ENCODE measurements around the gene ZNF382. TPM values are rescaled to one million over a fixed set of nuclear protein-coding genes. Genes with fewer than 3 reads are reported as not detected.
A peak's percentile ranks its signal among the peaks of the same experiment; 100 is the strongest.

Gene ZNF382
- total and polyA plus RNA-seq, 2 donors (not counting 3 experiments of a cell fraction or from before 2014, with no cell fraction given): 1.4 to 4.3 TPM

GRCh38 chr19:36572593-36573019 is 32.5 kb upstream of the ZNF382 start:
- intact Hi-C loops (cut with micrococcal nuclease) (loop anchor here (1.0 to 2.0 kb wide), 3 partner anchors 32 to 94 kb away; partner anchors contain the start of genes ZNF260, ZNF382 and ZNF461), dilution Hi-C loops (cut with MboI; ENCODE audit: extremely low pct_ligation_motif_present, low sequenced_read_pairs) (no loop called here)
- Histone ChIP-seq H3K27me3 (ENCODE audit: control insufficient read depth in 2 of 2, insufficient read depth in 2 of 2, low read length in 2 of 2) (no peaks in the 10 kb centered on the region), H3K4me1 (ENCODE audit: control insufficient read depth, extremely low read depth, insufficient read depth, low read length) (peaks cover 8% of the 10 kb centered on the region), H3K4me2 (ENCODE audit: insufficient read depth, low read length) (peak overlapping the region; percentile 65), H3K9me3 (replicated peaks; ENCODE audit: control insufficient read depth, insufficient read depth, low read length) (no peaks in the 10 kb centered on the region), H3K36me3 (ENCODE audit: control insufficient read depth in 2 of 2, extremely low read depth in 1 of 2, insufficient read depth in 2 of 2, low read length in 2 of 2) (peaks cover 0 to 3% of the 10 kb centered on the region in 2 experiments), H4K20me1 (replicated peaks; ENCODE audit: control insufficient read depth, extremely low read depth, insufficient read depth, low read length) (no peaks in the 10 kb centered on the region), H3K9me1 (replicated peaks; ENCODE audit: control insufficient read depth, extremely low read depth, insufficient read depth, low read length) (no peaks in the 10 kb centered on the region), H2AFZ (ENCODE audit: low read depth, low read length) (peak overlapping the region; percentile 30), H3K4me3 (replicated peaks in 1 of 3; ENCODE audit: insufficient read depth in 1 of 3, low read depth in 1 of 3, low read length in 3 of 3) (peak overlapping the region; percentile 3 to 78 (median 57)), H3K9ac (replicated peaks; ENCODE audit: extremely low read depth, insufficient read depth, low read length) (peak overlapping the region; percentile 36), H3K79me2 (ENCODE audit: control insufficient read depth, insufficient read depth, low read length) (peaks cover 11% of the 10 kb centered on the region), H3K27ac (ENCODE audit: insufficient read depth, low read depth, low read length) (peak overlapping the region; percentile 22)
- DNase-seq (ENCODE audit: low read depth, low spot score) (no peak), FAIRE-seq (no peak)
- ChIA-PET CTCF (interaction anchor here (1.1 to 1.7 kb wide), 3 partner anchors 11 to 194 kb away, joined by 3 to 6 read pairs (median 3); partner anchors contain the start of gene ZFP14), POLR2A (interaction anchor here (0.7 to 0.8 kb wide), 2 partner anchors 83 to 154 kb away, joined by 5 read pairs; partner anchors contain the start of gene ZNF566)
- BruUV-seq (replicated peaks): TSS peak; percentile 60
- TF ChIP-seq GATA2 (IDR thresholded peaks at IDR 0.05; ENCODE audit: insufficient read depth, insufficient read length, low read depth, low read length) (no peak), EZH2 (IDR thresholded peaks at IDR 0.05; ENCODE audit: borderline replicate concordance, low read depth, low read length, severe bottlenecking) (no peak), POLR2A (IDR thresholded peaks at IDR 0.05; ENCODE audit: low read depth, low read length) (no peak), FOS (IDR thresholded peaks at IDR 0.05; ENCODE audit: borderline replicate concordance, insufficient read depth, low read length) (no peak), POLR2AphosphoS5 (IDR thresholded peaks at IDR 0.05; ENCODE audit: insufficient read depth, low read depth, low read length) (no peak), JUN (IDR thresholded peaks at IDR 0.05; ENCODE audit: borderline replicate concordance, insufficient read depth, insufficient read length, low read depth) (no peak), CTCF (IDR thresholded peaks at IDR 0.05; ENCODE audit: extremely low read depth in 1 of 2, insufficient read depth in 1 of 2, low read depth in 1 of 2, low read length in 2 of 2) (no peak), MAX (IDR thresholded peaks at IDR 0.05; ENCODE audit: insufficient read depth, insufficient read length) (no peak), MYC (IDR thresholded peaks at IDR 0.05; ENCODE audit: low read depth, low read length) (no peak)
